HG02840 (cell line): ENCODE data around the gene CSTF2.

ENCODE experiments used
- ATAC-seq: cut with Tn5 transposase; IDR thresholded peaks from one replicate; pipeline ENCODE4 v1.9.1; 2021; ENCODE audit warnings: mild to moderate bottlenecking, moderate library complexity, moderate number of reproducible peaks; ENCODE audit not compliant: unreplicated experiment, low FRiP score

The CSTF2 gene

GRCh38 chrX:100870527-100870926, 50.3 kb downstream of the CSTF2 start:
- ATAC-seq: no peak

- ATAC-seq: no peak
Measured at GRCh38 chrX:100871594-100872560, 51.7 kb downstream of the CSTF2 start.

DNA sequence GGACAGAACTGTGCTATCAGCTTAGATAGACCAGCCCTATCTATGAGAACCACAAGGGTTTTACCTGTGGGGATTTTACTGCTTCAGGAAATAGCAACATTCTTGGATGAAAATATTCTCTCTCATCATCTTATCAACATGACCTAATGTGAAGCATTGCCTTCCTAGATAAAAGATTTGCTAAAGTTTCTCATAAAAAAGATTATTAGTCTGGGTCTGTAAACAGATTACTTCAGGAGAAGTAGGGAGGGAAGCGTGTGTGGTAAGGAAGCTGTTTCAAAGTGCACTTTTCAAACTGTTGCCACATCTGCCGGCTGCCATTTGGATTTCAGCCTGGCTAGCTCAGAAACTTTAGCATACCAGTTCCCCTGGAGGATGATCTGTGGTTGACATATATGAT, 54.1 kb downstream of the CSTF2 start, which contains the start of gene NOX1:
NOX1 (minus strand) TSS at position 35 of the 400 bp plus-strand sequence. CDS start 220 bp downstream, outside the sequence.
- no peak for ATAC-seq

- no peak for ATAC-seq
Measured at GRCh38 chrX:100880368-100880767, 60.2 kb downstream of the CSTF2 start.

GRCh38 chrX:100883654-100884053, 63.5 kb downstream of the CSTF2 start:
- ATAC-seq: no peak
